OCI-LY1 (cell line): ENCODE measurements around the gene IP6K3.

Experiments
- H2AFZ ChIP-seq: fragments of 200-600 bp; sonication (generic), shearing (Covaris generic); 2 replicates; pipeline ENCODE4 v1.6.0; 2014; ENCODE audit warnings: antibody characterized with exemption, mild to moderate bottlenecking, low read length
- H3F3A ChIP-seq: fragments of 200-600 bp; sonication (generic), shearing (Covaris generic); 2 replicates; pipeline ENCODE4 v1.6.0; 2014; ENCODE audit warnings: mild to moderate bottlenecking, antibody characterized with exemption, low read length, moderate library complexity; ENCODE audit not compliant: insufficient read depth
- H3K27ac ChIP-seq: fragments of 200-600 bp; sonication (generic); 2 replicates; pipeline ENCODE4 v1.5.1; 2014; ENCODE audit warnings: low read length, mixed run types, mild to moderate bottlenecking, low read depth; ENCODE audit not compliant: poor library complexity, severe bottlenecking
- H3K27me3 ChIP-seq: fragments of 200-600 bp; sonication (generic); 2 replicates; pipeline ENCODE4 v1.6.0; 2014; ENCODE audit warnings: antibody characterized with exemption, mild to moderate bottlenecking, low read length, moderate library complexity; ENCODE audit not compliant: insufficient read depth
- H3K36me3 ChIP-seq: fragments of 200-600 bp; sonication (generic); 2 replicates; pipeline ENCODE4 v1.6.1; 2014; ENCODE audit warnings: mild to moderate bottlenecking, antibody characterized with exemption, low read length, moderate library complexity, mixed read lengths; ENCODE audit not compliant: insufficient read depth
- H3K4me1 ChIP-seq: fragments of 200-600 bp; sonication (generic); 2 replicates; pipeline ENCODE4 v1.5.1; 2014; ENCODE audit warnings: mild to moderate bottlenecking, low read length, moderate library complexity; ENCODE audit not compliant: insufficient read depth, severe bottlenecking
- H3K4me2 ChIP-seq: fragments of 200-600 bp; sonication (generic), shearing (Covaris generic); 2 replicates; pipeline ENCODE4 v1.6.1; 2014; ENCODE audit warnings: low read length
- H3K4me3 ChIP-seq: fragments of 200-600 bp; sonication (generic); 2 replicates; pipeline ENCODE4 v1.5.1; 2014; ENCODE audit warnings: low read length, low read depth, mild to moderate bottlenecking, mixed read lengths; ENCODE audit not compliant: poor library complexity, severe bottlenecking
- H3K79me2 ChIP-seq: fragments of 200-600 bp; shearing (Covaris generic); 2 replicates; pipeline ENCODE4 v1.6.1; 2016; ENCODE audit warnings: mixed run types, low read length, mixed read lengths; ENCODE audit not compliant: insufficient read depth
- H3K9ac ChIP-seq: fragments of 200-600 bp; sonication (generic), shearing (Covaris generic); 2 replicates; pipeline ENCODE4 v1.6.1; 2014; ENCODE audit warnings: mild to moderate bottlenecking, low read length, mixed read lengths
- H3K9me2 ChIP-seq: fragments of 200-600 bp; sonication (generic), shearing (Covaris generic); 2 replicates; pipeline ENCODE4 v1.6.1; 2014; ENCODE audit warnings: low read depth, mild to moderate bottlenecking, low read length, mixed read lengths
- H3K9me3 ChIP-seq: fragments of 200-600 bp; shearing (Covaris generic); 2 replicates; pipeline ENCODE4 v1.6.1; 2014; ENCODE audit warnings: low read length, mixed read lengths
- H4K20me1 ChIP-seq: fragments of 200-600 bp; sonication (generic), shearing (Covaris generic); 2 replicates; pipeline ENCODE4 v1.6.0; 2016; ENCODE audit warnings: mild to moderate bottlenecking, low read length; ENCODE audit not compliant: insufficient read depth
- CTCF ChIP-seq: fragments of 200-600 bp; sonication (generic), shearing (Covaris generic); IDR thresholded peaks from 2 replicates; pipeline ENCODE4 v1.5.1; 2017; ENCODE audit warnings: mild to moderate bottlenecking, antibody characterized with exemption, low read length, moderate library complexity, mixed read lengths
- EZH2 ChIP-seq: fragments of 200-600 bp; sonication (generic), shearing (Covaris generic); IDR thresholded peaks from 2 replicates; pipeline ENCODE4 v1.8.0; 2017; ENCODE audit warnings: borderline replicate concordance, mixed run types, mild to moderate bottlenecking, antibody characterized with exemption, low read length, moderate library complexity, mixed read lengths

Gene IP6K3

GRCh38 chr6:33748841-33749240 lies 2.1 kb upstream of the IP6K3 start:
- Histone ChIP-seq H4K20me1 (no peaks in the 10 kb centered on the region), H3K9me2 (no peaks in the 10 kb centered on the region), H3K4me2 (no peak overlapping the region)

GRCh38 chr6:33747823-33748222 lies 1.1 kb upstream of the IP6K3 start:
- Histone ChIP-seq H3K9ac (no peak overlapping the region), H3K4me1 (no peaks in the 10 kb centered on the region), H3K27me3 (peaks cover 6% of the 10 kb centered on the region; the same call in 1 of the 2 replicates), H2AFZ (no peak overlapping the region), H3K36me3 (no peaks in the 10 kb centered on the region), H3K9me3 (no peaks in the 10 kb centered on the region), H3K79me2 (no peaks in the 10 kb centered on the region), H3K4me2 (no peak overlapping the region), H3K4me3 (no peak overlapping the region), H3K9me2 (no peaks in the 10 kb centered on the region), H3K27ac (no peak overlapping the region), H3F3A (no peaks in the 10 kb centered on the region), H4K20me1 (no peaks in the 10 kb centered on the region)
- TF ChIP-seq CTCF (no peak), EZH2 (no peak)

More at GRCh38 chr6:33748841-33749240, 2.1 kb upstream of the IP6K3 start:
- no peak overlapping the region for H2AFZ ChIP-seq
- H3K4me3 ChIP-seq, result no peak overlapping the region
- H3K9me3 ChIP-seq, result no peaks in the 10 kb centered on the region
- H3K27ac ChIP-seq, result no peak overlapping the region
- H3K36me3 ChIP-seq, result no peaks in the 10 kb centered on the region
- H3K27me3 ChIP-seq, result peaks cover 6% of the 10 kb centered on the region; the same call in 1 of the 2 replicates
- H3F3A ChIP-seq, result no peaks in the 10 kb centered on the region
- no peaks in the 10 kb centered on the region for H3K4me1 ChIP-seq
- H3K79me2 ChIP-seq, result no peaks in the 10 kb centered on the region
- no peak for TF ChIP-seq EZH2
- TF ChIP-seq CTCF, result no peak
- H3K9ac ChIP-seq, result no peak overlapping the region

GRCh38 chr6:33746036-33746600 lies 587 bp downstream of the IP6K3 start:
- Histone ChIP-seq H3K9me2 (no peaks in the 10 kb centered on the region), H3F3A (no peaks in the 10 kb centered on the region), H3K27me3 (peaks cover 6% of the 10 kb centered on the region; the same call in 1 of the 2 replicates), H3K4me3 (no peak overlapping the region), H3K4me2 (no peak overlapping the region), H3K79me2 (no peaks in the 10 kb centered on the region), H3K27ac (no peak overlapping the region), H3K36me3 (no peaks in the 10 kb centered on the region), H3K9me3 (no peaks in the 10 kb centered on the region), H3K9ac (no peak overlapping the region), H4K20me1 (no peaks in the 10 kb centered on the region), H2AFZ (no peak overlapping the region), H3K4me1 (no peaks in the 10 kb centered on the region)
- TF ChIP-seq CTCF (no peak), EZH2 (no peak)
